Lower leg skin (tissue), 4 donors: ENCODE measurements around the gene RPSA. TPM values are rescaled to one million over a fixed set of nuclear protein-coding genes. Genes with fewer than 3 reads are reported as not detected.
"Not testable (repeated sequence)": the region's sequence is repeated elsewhere in the genome, so short reads cannot be mapped to it uniquely, and the experiment has no call there.

ENCODE experiments used
- DNase-seq, 2 donors: peaks; one replicate each; pipeline ENCODE4 v3.0.0-alpha.2; 2019; ENCODE audit warnings: low spot score in 2 of 2
- H3K4me3 ChIP-seq: fragments of 200-600 bp; sonication (generic); 2 replicates; pipeline ENCODE4 v1.5.1; 2017; ENCODE audit warnings: mild to moderate bottlenecking, low read depth; ENCODE audit not compliant: poor library complexity, severe bottlenecking
- POLR2A ChIP-seq, 2 donors: fragments of 450-650 bp; IDR thresholded peaks; one replicate each; pipeline ENCODE4 v1.6.1; 2016 to 2017; ENCODE audit warnings: antibody characterized with exemption in 2 of 2, mild to moderate bottlenecking in 1 of 2, moderate library complexity in 1 of 2
- WGBS, 2 donors: methylation state at CpG; one replicate each; pipeline ENCODE4 v1.1.5; 2018; 5-methylcytosine and 5-hydroxymethylcytosine counted together
- intact Hi-C: fragments of 100-400 bp; cut with DNase I; formaldehyde crosslinking; loops from one replicate; pipeline ENCODE4 v1.15.0; 2023; ENCODE audit warnings: low total_unique reads
- total RNA-seq, 4 donors: library from RNA; depleted of rRNA; stranded (reverse); fragments of >200 nt; gene quantifications; one replicate each; pipeline ENCODE4 v1.1.0, GENCODE V29; 2016
- TF ChIP-seq, protein P1 (sequence below), 3 donors: fragments of 450-650 bp; IDR thresholded peaks; one replicate each; pipeline ENCODE4 v1.5.1; 2016; ENCODE audit warnings: antibody characterized with exemption in 3 of 3, mild to moderate bottlenecking in 3 of 3, moderate library complexity in 2 of 3

RPSA gene
- total RNA-seq, 4 donors from 2014 or later: 789 to 1,137 (median 1,095) TPM

DNA sequence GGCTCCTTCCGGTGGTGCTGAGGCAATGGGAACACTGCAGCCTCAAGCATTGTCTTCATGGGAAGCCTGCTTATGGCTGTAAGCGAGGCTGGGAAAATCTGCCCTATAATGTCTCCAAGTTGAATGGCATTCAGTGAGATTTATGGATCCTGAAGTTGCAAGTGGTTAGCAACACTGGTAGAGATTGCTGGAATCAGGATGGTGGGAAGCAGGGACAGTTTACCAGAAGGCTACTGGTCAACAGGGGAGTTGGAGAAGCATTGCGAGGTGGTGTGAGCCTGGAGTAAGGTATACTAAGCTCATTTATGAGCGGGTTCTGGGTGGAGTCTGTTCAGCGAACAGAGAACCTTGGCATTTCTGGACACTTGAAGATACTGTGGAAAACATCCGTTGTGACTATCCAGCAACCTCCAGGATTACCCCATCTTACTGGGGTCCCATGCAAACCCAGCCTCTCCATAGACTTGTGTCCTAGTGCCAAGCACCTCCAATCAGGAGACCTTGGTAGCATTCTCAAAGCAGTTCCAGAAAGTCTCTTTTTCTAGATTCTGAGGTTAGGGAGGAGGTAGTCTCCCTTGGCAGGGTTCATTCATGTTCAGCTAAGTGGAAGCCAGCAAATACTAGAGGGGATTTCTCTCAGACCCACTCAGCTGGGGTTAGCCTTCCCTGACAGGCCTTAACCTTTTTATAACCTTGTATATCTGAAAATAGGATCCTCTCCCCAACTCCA is 7.3 kb downstream of the RPSA start:
- TF ChIP-seq, protein P1, sequence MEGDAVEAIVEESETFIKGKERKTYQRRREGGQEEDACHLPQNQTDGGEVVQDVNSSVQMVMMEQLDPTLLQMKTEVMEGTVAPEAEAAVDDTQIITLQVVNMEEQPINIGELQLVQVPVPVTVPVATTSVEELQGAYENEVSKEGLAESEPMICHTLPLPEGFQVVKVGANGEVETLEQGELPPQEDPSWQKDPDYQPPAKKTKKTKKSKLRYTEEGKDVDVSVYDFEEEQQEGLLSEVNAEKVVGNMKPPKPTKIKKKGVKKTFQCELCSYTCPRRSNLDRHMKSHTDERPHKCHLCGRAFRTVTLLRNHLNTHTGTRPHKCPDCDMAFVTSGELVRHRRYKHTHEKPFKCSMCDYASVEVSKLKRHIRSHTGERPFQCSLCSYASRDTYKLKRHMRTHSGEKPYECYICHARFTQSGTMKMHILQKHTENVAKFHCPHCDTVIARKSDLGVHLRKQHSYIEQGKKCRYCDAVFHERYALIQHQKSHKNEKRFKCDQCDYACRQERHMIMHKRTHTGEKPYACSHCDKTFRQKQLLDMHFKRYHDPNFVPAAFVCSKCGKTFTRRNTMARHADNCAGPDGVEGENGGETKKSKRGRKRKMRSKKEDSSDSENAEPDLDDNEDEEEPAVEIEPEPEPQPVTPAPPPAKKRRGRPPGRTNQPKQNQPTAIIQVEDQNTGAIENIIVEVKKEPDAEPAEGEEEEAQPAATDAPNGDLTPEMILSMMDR (IDR thresholded peaks at IDR 0.05): no peak
- no peak for TF ChIP-seq POLR2A (IDR thresholded peaks at IDR 0.05)
- intact Hi-C loops: no loop called here
- no peak overlapping the region for H3K4me3 ChIP-seq
- DNase-seq: no peak
- WGBS, 2 donors: 67 to 71% methylated on average over 6 of the region's 6 CpGs

GRCh38 chr3:39414421-39414907 is 7.9 kb downstream of the RPSA start:
- intact Hi-C loops: no loop called here
- H3K4me3 ChIP-seq: no peak overlapping the region
- no peak for DNase-seq
- 39 to 42% methylated on average over 2 of the region's 2 CpGs for WGBS, 2 donors
- TF ChIP-seq, protein P1 (IDR thresholded peaks at IDR 0.05): no peak
- TF ChIP-seq POLR2A (IDR thresholded peaks at IDR 0.05): no peak

GRCh38 chr3:39415302-39415701 is 8.8 kb downstream of the RPSA start:
- 82 to 91% methylated on average over 3 of the region's 3 CpGs for WGBS, 2 donors
- DNase-seq, H3K4me3 ChIP-seq, intact Hi-C loops: not testable (repeated sequence)

DNA sequence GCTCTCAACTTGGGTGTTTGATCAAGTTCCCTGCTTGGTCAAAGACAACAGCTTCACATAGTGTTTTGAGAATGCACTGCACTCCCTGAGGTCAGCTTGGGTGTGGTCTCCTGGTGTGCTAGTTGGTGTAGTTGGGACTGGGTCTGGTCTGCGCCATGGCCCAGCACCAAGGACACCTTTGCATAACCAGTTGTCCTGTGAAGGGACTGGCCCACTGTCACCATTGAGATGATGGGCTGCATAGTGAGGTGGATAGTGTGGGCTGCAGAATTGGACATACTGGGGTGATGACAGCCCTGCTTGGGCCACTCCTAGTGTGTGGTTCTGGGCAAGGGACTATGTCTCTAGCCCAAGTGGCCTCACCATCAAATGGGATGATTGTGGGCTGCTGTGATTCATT is 9.5 kb downstream of the RPSA start:
- intact Hi-C loops: no loop called here
- WGBS, 2 donors: 100% methylated on average over 1 of the region's 1 CpG

DNA sequence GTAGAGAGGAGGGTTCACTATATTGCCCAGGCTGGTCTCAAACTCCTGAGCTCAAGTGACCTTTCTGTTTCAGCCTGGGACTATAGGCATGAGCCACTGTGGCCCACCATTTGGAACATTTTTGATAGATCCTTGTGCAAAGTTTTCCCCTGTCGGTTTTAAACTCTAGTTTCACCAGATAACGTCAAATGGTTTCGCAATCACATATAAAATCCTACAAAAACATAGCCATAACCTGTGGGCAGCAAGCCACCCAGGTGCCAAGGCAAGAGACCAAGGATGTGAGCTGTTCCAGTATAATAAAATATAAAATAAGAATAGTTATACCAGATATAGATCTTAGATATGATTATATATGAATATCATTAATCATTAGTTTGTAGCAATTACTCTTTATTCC is 10.5 kb downstream of the RPSA start:
- H3K4me3 ChIP-seq: not testable (repeated sequence)
- 32 to 45% methylated on average over 3 of the region's 3 CpGs for WGBS, 2 donors

More for the DNA sequence above, 9.5 kb downstream of the RPSA start:
- no peak for DNase-seq
- H3K4me3 ChIP-seq: no peak overlapping the region
- TF ChIP-seq POLR2A (IDR thresholded peaks at IDR 0.05): no peak
- TF ChIP-seq, protein P1 (IDR thresholded peaks at IDR 0.05): no peak

DNA sequence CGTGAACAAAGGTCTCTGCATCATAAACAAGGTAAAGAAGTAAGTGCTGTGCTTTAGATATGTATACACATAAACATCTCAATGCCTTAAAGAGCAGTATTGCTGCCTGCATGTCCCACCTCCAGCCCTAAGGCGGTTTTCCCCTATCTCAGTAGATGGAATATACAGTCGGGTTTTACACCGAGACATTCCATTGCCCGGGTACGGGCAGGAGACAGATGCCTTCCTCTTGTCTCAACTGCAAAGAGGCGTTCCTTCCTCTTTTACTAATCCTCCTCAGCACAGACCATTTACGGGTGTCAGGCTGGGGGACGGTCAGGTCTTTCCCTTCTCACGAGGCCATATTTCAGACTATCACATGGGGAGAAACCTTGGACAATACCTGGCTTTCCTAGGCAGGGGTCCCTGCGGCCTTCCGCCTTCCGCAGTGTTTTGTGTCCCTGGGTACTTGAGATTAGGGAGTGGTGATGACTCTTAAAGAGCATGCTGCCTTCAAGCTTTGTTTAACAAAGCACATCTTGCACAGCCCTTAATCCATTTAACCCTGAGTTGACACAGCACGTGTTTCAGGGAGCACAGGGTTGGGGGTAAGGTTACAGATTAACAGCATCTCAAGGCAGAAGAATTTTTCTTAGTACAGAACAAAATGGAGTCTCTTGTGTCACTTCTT is 12.2 kb downstream of the RPSA start:
- WGBS, 2 donors: 63 to 68% methylated on average over 14 of the region's 14 CpGs
- DNase-seq, intact Hi-C loops, H3K4me3 ChIP-seq: not testable (repeated sequence)

More for the DNA sequence above, 10.5 kb downstream of the RPSA start:
- DNase-seq, intact Hi-C loops: not testable (repeated sequence)

DNA sequence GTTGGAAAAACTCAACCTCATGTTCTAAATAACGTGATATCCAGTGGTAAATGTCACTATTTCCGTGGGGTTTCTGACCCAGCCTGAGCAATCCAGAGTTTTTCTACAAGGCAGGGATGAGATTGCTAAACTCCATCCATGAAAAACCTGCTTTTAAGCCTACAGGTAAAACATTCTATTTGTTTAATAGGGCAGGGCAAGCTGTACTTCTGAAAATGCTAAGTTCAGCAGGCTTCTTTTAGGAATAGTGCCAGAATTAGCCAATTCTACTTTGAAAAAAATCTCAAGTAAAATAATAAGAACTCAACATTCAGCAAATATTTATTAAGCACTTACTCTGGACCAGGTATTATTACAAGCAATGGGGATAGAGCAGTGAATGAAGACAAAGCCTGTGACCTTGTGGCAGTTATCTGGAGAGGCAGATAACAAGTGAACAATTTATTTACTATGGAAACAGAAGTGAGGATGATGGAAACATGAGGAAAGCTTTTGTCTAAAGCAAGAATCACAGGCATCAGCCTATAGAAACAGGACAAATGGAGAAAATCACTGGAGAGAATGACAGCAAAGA is 13.3 kb downstream of the RPSA start:
- intact Hi-C loops: no loop called here
- H3K4me3 ChIP-seq: no peak overlapping the region
- 87 to 88% methylated on average over 2 of the region's 2 CpGs for WGBS, 2 donors
- no peak for DNase-seq
- TF ChIP-seq, protein P1 (IDR thresholded peaks at IDR 0.05): no peak
- TF ChIP-seq POLR2A (IDR thresholded peaks at IDR 0.05): no peak
